Activated T-helper 1 cell treated with anti-CD3 and anti-CD28 coated beads, Interleukin-12 subunit alpha, Interleukin-12 subunit beta, Interleukin-2, Interleukin-4 antibody, amounts not matched to agents 30 ng/mL and 10 ng/mL and 1 ng/mL, durations not matched to agents 14 hours and 24 hours and 36 hours (primary cell): ENCODE data around the gene SPTA1. TPM values are rescaled to one million over a fixed set of nuclear protein-coding genes. Genes with fewer than 3 reads are reported as not detected.

ENCODE experiments used
- DNase-seq: peaks from one replicate; pipeline ENCODE4 v3.0.0; 2021; ENCODE audit warnings: low spot score
- H3K27ac Mint-ChIP-seq: one replicate; pipeline ENCODE4 v1.8.0; 2021; ENCODE audit warnings: mild to moderate bottlenecking, mixed read lengths
- H3K27me3 Mint-ChIP-seq: one replicate; pipeline ENCODE4 v1.8.0; 2022; ENCODE audit warnings: mild to moderate bottlenecking, moderate library complexity, mixed read lengths; ENCODE audit not compliant: insufficient read depth
- H3K36me3 Mint-ChIP-seq: one replicate; pipeline ENCODE4 v1.8.0; 2021; ENCODE audit warnings: low read depth, mixed read lengths
- H3K4me1 Mint-ChIP-seq: one replicate; pipeline ENCODE4 v1.8.0; 2021; ENCODE audit warnings: low read depth, mixed read lengths
- H3K4me3 Mint-ChIP-seq: one replicate; pipeline ENCODE4 v1.8.0; 2021; ENCODE audit warnings: mild to moderate bottlenecking, moderate library complexity, mixed read lengths
- H3K9me3 Mint-ChIP-seq: one replicate; pipeline ENCODE4 v1.8.0; 2021; ENCODE audit warnings: mixed read lengths
- intact Hi-C: fragments of 100-400 bp; cut with micrococcal nuclease; formaldehyde crosslinking; loops from one replicate; pipeline ENCODE4 v1.15.1; 2024
- total RNA-seq: library from RNA; stranded (reverse); gene quantifications from 2 replicates; pipeline ENCODE4 v1.2.3, GENCODE V29; 2022

Gene SPTA1
- total RNA-seq, 1 donor from 2014 or later: not detected

DNA sequence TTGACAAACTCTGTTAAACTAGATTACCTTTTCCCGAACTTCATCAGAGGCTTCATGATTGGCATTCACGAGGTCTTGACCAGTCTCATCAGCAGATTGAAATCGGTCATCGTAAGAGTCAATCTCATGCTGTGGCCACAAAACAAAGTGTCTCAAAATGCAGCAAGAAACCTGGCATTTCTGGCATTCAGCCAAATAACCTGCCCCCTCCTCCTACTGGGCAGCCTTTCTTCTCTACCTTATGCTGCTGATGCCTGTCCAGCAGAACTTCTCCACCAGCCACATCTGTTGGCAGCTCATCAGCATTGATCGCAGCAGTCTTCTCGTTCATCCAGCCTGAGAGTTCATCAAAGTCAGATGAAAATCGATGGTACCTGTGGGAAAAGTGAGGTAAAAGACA, 12.2 kb downstream of the SPTA1 start:
- H3K27ac Mint-ChIP-seq: no peak overlapping the region
- no peaks in the 10 kb centered on the region for H3K9me3 Mint-ChIP-seq
- peaks cover 2% of the 10 kb centered on the region for H3K4me1 Mint-ChIP-seq
- H3K36me3 Mint-ChIP-seq: no peaks in the 10 kb centered on the region
- H3K4me3 Mint-ChIP-seq: no peak overlapping the region
- intact Hi-C loops: no loop called here
- H3K27me3 Mint-ChIP-seq: peaks cover 10% of the 10 kb centered on the region
- no peak for DNase-seq

DNA sequence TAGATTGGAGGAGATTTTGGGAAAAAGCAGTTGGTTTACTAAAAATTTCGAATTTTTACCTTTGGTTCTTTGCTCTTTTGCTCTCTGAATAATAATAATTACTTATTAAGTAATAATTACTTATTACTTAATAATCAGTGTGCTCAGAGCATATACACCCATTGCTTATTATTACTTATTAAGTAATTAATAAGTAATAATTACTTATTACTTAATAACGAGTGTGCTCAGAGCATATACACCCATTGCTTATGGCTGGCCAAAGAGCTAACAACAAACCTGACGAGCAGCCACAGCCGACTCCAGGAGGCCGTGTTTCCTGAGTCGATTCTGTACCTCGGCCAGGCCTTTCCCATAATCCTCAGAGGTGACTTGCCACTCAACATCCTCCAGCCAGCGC, 20.5 kb downstream of the SPTA1 start:
- Mint-ChIP-seq H3K9me3 (no peaks in the 10 kb centered on the region), H3K36me3 (no peaks in the 10 kb centered on the region), H3K4me1 (no peaks in the 10 kb centered on the region), H3K4me3 (no peak overlapping the region), H3K27me3 (peaks cover 10% of the 10 kb centered on the region), H3K27ac (no peak overlapping the region)
- intact Hi-C loops: no loop called here
- DNase-seq: no peak

DNA sequence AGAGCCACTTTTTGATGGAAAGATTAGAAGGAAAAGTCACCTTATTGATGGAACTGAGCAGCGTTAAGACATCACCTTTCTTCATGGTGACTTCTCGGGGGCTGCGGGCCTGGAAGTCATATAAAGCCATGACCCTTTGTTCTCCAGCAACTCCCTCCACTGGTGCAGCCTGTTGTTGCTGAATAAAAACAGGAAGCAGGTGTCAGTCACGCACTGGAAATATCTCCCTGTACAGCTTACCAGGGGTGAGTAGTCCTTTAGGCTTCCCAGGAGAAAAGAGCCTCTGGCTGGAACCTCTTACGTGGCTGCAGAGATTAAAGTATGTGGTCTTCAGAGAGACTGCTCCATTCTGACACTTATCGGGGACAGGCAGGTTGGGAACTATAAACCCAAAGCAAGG, 31.9 kb downstream of the SPTA1 start:
- H3K9me3 Mint-ChIP-seq: no peaks in the 10 kb centered on the region
- no peak for DNase-seq
- intact Hi-C loops: no loop called here

DNA sequence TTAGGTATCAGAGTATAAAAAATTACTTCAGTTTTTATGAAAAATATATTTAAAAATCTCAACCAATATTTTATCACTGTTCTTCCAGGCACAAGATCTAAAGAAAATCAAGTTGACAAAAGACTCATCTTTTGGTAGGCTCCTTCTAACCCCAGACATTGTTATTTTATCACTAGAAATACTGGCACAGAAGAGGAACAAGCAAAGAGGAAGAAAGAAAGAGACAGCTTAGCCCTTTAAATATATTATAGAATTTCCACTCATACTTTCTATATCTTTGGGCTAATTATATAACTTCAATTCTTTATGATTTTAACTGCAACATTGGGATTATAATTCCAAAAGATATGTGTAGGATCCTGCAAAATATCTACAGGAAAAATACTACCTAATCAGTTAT, 32.4 kb downstream of the SPTA1 start:
- Mint-ChIP-seq H3K36me3 (no peaks in the 10 kb centered on the region), H3K27ac (no peak overlapping the region), H3K4me3 (no peak overlapping the region), H3K9me3 (no peaks in the 10 kb centered on the region), H3K27me3 (peaks cover 11% of the 10 kb centered on the region), H3K4me1 (peaks cover under 1% of the 10 kb centered on the region)
- no peak for DNase-seq
- intact Hi-C loops: no loop called here

More for the DNA sequence above, 31.9 kb downstream of the SPTA1 start:
- H3K4me1 Mint-ChIP-seq: no peaks in the 10 kb centered on the region
- H3K4me3 Mint-ChIP-seq: no peak overlapping the region
- no peak overlapping the region for H3K27ac Mint-ChIP-seq
- H3K36me3 Mint-ChIP-seq: no peaks in the 10 kb centered on the region
- peaks cover 11% of the 10 kb centered on the region for H3K27me3 Mint-ChIP-seq

DNA sequence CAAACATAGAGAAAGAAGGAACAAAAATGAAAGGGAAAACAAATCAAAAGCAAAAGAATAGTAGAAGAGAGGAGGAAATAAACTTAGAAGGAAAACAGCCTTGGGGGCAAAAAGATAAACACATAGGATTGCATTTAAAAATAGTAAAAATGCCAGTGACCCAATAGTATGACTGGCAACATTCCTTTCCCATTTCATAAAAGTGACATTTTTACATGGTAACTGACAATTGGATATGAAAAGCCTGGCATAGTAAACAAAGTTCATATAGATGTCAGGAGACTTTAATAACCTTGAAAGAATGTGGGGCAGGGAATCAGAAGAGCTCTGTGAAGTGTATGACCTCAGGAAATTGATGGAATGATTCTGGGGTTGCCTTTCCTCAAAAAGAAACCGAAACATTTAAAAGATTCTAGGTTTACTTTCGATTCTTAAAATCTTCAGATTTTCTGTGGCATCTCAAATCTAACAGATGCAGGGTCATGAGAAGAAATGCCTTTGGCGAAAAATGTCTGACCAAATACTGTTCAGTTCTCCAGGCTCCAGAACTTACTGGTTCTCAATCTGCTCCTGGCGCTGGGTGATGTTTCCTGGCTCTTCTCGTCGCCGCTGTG, 33.7 kb downstream of the SPTA1 start:
- Mint-ChIP-seq H3K4me1 (peaks cover 5% of the 10 kb centered on the region), H3K4me3 (no peak overlapping the region), H3K27me3 (peaks cover 8% of the 10 kb centered on the region), H3K27ac (no peak overlapping the region), H3K9me3 (no peaks in the 10 kb centered on the region), H3K36me3 (no peaks in the 10 kb centered on the region)
- intact Hi-C loops: no loop called here
- DNase-seq: no peak

DNA sequence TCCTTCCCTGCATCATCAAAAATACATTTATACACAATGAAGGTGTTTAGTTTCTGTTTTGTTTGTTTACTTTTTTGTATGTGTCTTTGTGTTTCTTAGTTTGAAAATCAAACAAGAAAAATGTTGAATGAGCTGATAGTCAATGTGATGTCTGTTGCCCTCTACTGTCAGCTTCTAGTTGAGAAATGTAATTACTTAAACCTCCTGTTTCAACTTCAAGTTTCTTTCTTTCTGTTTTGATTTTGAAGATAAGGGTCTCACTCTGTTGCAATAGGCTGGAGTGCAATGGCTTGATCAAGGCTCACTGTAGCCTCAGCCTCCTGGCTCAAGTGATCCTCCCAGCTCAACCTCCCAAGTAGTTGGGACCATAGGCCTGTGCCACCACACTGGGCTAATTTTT, 37.5 kb downstream of the SPTA1 start:
- no peaks in the 10 kb centered on the region for H3K36me3 Mint-ChIP-seq
- no peak overlapping the region for H3K27ac Mint-ChIP-seq
- H3K9me3 Mint-ChIP-seq: no peaks in the 10 kb centered on the region
- intact Hi-C loops: no loop called here
- peaks cover 21% of the 10 kb centered on the region for H3K4me1 Mint-ChIP-seq
- no peak for DNase-seq
- H3K4me3 Mint-ChIP-seq: no peak overlapping the region
- no peaks in the 10 kb centered on the region for H3K27me3 Mint-ChIP-seq

DNA sequence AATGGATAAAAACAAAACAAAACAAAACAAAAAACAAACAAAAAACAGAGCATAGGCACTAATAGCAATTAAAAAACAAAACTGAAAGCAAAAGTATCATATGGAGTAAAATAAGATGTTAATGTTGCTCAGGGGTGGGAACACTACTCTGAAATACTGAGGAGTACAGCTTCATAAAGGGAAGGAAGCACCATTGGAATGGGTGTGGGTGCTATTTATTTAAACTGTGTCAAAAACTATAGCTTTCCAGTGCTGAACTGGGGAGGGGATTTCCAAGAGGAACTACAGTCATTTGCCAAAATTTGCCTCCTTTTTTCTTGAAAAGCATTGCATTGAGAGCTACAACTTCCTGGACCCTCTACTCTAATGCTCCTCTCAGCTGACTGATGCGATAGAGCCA, 40.0 kb downstream of the SPTA1 start:
- Mint-ChIP-seq H3K4me3 (no peak overlapping the region), H3K27me3 (peaks cover 2% of the 10 kb centered on the region), H3K4me1 (peaks cover 21% of the 10 kb centered on the region), H3K27ac (no peak overlapping the region), H3K36me3 (no peaks in the 10 kb centered on the region), H3K9me3 (peaks cover 6% of the 10 kb centered on the region)
- DNase-seq: no peak
- intact Hi-C loops: no loop called here

DNA sequence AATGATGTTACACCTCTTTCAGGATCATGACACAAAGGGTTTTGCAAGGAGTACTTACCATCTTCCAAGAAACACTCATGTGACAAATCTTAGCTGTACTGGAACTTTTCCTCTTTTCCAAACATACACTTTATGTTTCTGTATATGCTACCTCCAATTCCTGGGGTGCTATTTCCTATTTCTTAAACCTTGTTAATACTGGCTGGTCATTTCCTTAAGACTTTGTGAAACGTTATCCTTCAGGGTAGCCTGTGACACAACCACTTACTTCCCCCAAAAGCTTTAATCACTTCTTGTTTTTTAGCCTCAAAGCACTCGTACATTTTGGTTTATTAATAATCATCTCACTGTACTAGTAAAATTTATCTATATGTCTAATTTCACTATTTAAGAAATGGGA, 42.1 kb downstream of the SPTA1 start:
- DNase-seq: no peak

DNA sequence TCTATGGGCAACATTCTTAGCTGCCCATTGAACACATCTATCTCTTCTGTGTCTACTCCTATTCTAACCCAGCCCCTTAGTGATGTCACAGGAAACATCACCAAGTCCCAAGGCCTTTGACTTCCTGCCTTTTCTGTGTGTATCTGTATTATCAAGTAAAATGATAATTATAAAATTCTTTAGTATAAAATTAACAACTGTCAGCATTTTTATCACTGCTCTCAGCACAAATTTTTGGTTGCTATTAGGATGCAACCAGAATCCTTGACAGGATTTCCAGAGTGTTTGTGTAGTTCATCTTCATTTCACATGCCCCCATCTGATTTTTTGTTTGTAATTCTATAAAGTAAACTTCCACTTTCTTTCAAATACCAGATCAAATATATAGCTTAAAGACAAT, 47.6 kb downstream of the SPTA1 start:
- Mint-ChIP-seq H3K9me3 (peaks cover 10% of the 10 kb centered on the region), H3K36me3 (no peaks in the 10 kb centered on the region), H3K4me1 (no peaks in the 10 kb centered on the region), H3K27me3 (peaks cover 2% of the 10 kb centered on the region), H3K4me3 (no peak overlapping the region), H3K27ac (no peak overlapping the region)
- no peak for DNase-seq
- intact Hi-C loops: no loop called here

More for the DNA sequence above, 42.1 kb downstream of the SPTA1 start:
- Mint-ChIP-seq H3K4me1 (peaks cover 21% of the 10 kb centered on the region), H3K9me3 (peaks cover 6% of the 10 kb centered on the region), H3K4me3 (no peak overlapping the region), H3K36me3 (no peaks in the 10 kb centered on the region), H3K27me3 (peaks cover 2% of the 10 kb centered on the region), H3K27ac (no peak overlapping the region)
- intact Hi-C loops: no loop called here

DNA sequence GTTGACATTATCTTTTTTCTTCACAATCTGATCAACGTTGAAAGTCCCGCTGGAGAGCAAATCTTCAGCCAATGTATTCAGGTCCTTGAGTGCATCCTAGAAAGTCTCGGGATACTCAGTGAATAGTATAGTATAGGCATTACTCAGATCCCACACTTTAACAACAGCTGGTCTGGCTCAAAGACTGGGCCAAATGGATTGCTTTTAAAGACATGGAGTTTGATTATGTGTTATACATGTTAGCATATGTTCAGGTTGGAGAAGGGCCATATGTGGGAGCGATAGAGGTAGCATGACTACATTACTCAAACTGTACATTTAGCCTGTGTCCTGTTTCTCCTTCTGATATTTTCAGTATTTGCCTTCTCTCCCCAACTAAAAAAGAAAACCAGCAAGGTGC, 48.4 kb downstream of the SPTA1 start:
- Mint-ChIP-seq H3K27ac (no peak overlapping the region), H3K9me3 (peaks cover 8% of the 10 kb centered on the region), H3K4me3 (no peak overlapping the region), H3K27me3 (no peaks in the 10 kb centered on the region), H3K4me1 (no peaks in the 10 kb centered on the region), H3K36me3 (no peaks in the 10 kb centered on the region)
- intact Hi-C loops: no loop called here
- DNase-seq: no peak

DNA sequence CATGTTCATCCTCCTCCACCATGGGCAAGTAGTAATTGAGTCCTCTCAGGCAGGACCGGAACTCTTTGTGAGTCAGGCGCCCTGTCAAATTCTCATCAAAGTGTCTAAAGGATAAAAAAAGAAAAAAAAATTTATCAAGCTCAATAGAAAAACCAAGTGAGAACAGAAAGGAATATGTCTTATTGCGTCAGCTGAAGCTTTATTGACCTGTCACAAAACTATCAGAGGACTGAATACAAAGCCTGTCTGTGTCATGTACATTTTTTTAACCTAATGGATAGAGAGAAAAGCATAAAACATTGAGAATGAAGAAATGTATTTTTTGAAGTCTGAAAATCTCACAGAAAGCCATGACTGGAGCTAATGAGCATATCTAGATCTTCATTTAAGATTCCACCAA, 72.8 kb downstream of the SPTA1 start:
- peaks cover 8% of the 10 kb centered on the region for H3K27me3 Mint-ChIP-seq
- DNase-seq: no peak
- H3K9me3 Mint-ChIP-seq: no peaks in the 10 kb centered on the region
- intact Hi-C loops: no loop called here
- H3K36me3 Mint-ChIP-seq: no peaks in the 10 kb centered on the region
- H3K27ac Mint-ChIP-seq: no peak overlapping the region
- H3K4me1 Mint-ChIP-seq: peaks cover 5% of the 10 kb centered on the region
- no peak overlapping the region for H3K4me3 Mint-ChIP-seq

DNA sequence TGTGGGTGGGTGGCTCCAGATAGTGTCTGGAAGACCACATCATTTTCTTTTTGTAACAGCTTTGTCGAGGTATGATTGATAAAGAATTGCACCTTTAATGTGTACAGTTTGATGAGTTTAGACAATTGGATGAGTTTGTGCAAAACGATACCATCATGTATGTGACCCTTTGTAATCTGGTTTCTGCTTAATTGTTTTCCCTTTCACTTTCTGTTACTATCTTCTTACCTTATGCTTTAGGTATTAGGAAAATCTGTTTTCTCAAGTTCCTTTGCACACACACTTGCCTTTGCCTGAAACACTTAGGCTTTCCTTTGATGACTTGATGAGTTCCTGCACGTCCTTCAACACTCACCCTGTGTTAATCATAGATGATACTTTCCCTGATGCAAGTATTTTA, 74.6 kb downstream of the SPTA1 start:
- Mint-ChIP-seq H3K36me3 (no peaks in the 10 kb centered on the region), H3K4me3 (no peak overlapping the region), H3K27ac (no peak overlapping the region), H3K4me1 (peaks cover 5% of the 10 kb centered on the region), H3K27me3 (peaks cover 3% of the 10 kb centered on the region), H3K9me3 (no peaks in the 10 kb centered on the region)
- intact Hi-C loops: no loop called here
- DNase-seq: no peak

DNA sequence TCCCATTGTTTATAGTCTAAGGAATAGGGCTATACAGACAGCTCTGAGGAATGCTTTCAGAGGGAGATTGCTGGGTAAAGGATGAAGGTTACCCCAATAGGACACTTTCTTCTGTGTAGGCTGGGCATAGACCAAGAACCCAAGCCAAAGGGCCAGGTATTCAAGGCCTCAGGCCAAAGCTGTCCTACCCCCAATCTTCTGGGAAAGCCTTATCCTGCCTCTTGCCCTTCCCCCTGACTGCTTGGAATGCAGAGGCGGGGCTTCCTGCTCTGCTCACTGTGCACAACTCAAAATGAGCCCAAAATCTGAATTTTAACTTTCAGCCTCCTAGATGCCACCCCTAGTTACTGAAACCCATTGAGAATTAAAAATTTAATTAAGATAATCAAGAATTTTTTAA, 79.2 kb downstream of the SPTA1 start:
- peaks cover 4% of the 10 kb centered on the region for H3K27me3 Mint-ChIP-seq
- peaks cover 5% of the 10 kb centered on the region for H3K4me1 Mint-ChIP-seq
- no peak overlapping the region for H3K27ac Mint-ChIP-seq
- intact Hi-C loops: no loop called here
- no peaks in the 10 kb centered on the region for H3K9me3 Mint-ChIP-seq
- no peak for DNase-seq
- no peak overlapping the region for H3K4me3 Mint-ChIP-seq
- no peaks in the 10 kb centered on the region for H3K36me3 Mint-ChIP-seq

DNA sequence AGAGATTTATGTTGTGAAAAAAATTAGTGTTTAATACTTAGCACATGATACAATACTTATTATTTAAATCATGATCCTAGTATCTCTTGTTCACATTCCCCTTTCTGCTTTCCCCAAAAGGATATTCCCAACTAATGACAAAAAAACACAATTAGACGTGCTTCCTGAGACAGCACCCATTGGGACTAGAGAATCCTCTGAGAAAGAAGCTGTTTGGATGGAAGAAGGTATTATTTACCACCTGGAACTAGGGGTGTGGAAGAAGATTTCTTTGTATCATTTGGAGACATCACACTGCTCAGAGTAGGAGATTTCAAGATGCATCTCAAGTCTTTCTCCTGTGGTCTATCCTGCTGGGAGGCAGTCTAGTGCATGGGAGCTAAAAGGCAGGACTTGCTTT, 81.5 kb downstream of the SPTA1 start, which contains the start of gene OR10Z1:
TSS of gene OR10Z1 (plus strand) at position 301 of the 400 bp plus-strand sequence. CDS start 1,171 bp downstream, outside the sequence.
- Mint-ChIP-seq H3K4me3 (no peak within 1 kb of the TSS), H3K9me3 (no peaks in the 10 kb centered on the region), H3K36me3 (no peaks in the 10 kb centered on the region), H3K27me3 (peaks cover 4% of the 10 kb centered on the region), H3K27ac (no peak within 1 kb of the TSS), H3K4me1 (no peaks in the 10 kb centered on the region)
- DNase-seq: no peak
- intact Hi-C loops: no loop called here
